Activated naive CD4-positive, alpha-beta T cell treated with anti-CD3 and anti-CD28 coated beads, Interleukin-2, amount 10 ng/mL, durations not matched to agents 7 days and 5 days (primary cell): ENCODE measurements around the gene DHX30.

Experiments
- CTCF ChIA-PET: fragments of 350-600 bp; sonication (Branson Sonifier 250); formaldehyde crosslinking; loops from one replicate; lab custom pipeline; 2021; ENCODE audit warnings: antibody characterized with exemption; lab: Charles Lee
- DNase-seq: peaks from one replicate; pipeline ENCODE4 v3.0.0-alpha.2; 2020
- H3K27ac Mint-ChIP-seq: one replicate; pipeline ENCODE4 v1.8.0; 2021; ENCODE audit warnings: mild to moderate bottlenecking, moderate library complexity, mixed read lengths
- H3K27me3 Mint-ChIP-seq: one replicate; pipeline ENCODE4 v1.8.0; 2021; ENCODE audit warnings: mild to moderate bottlenecking, mixed read lengths
- H3K36me3 Mint-ChIP-seq: one replicate; pipeline ENCODE4 v1.8.0; 2021; ENCODE audit warnings: mixed read lengths
- H3K4me1 Mint-ChIP-seq: one replicate; pipeline ENCODE4 v1.8.0; 2021; ENCODE audit warnings: mixed read lengths
- H3K4me3 Mint-ChIP-seq: one replicate; pipeline ENCODE4 v1.8.0; 2021; ENCODE audit warnings: mild to moderate bottlenecking, moderate library complexity, mixed read lengths
- H3K9me3 Mint-ChIP-seq: one replicate; pipeline ENCODE4 v1.8.0; 2021; ENCODE audit warnings: mixed read lengths

Gene DHX30

GRCh38 chr3:47836986-47837385 lies 34.0 kb downstream of the DHX30 start:
- peaks cover 44% of the 10 kb centered on the region for H3K36me3 Mint-ChIP-seq
- no peaks in the 10 kb centered on the region for H3K9me3 Mint-ChIP-seq
- H3K27ac Mint-ChIP-seq: no peak overlapping the region

GRCh38 chr3:47838503-47838902 lies 35.6 kb downstream of the DHX30 start:
- no peak for DNase-seq
- Mint-ChIP-seq H3K27ac (no peak overlapping the region), H3K4me3 (no peak overlapping the region), H3K4me1 (no peaks in the 10 kb centered on the region), H3K27me3 (no peaks in the 10 kb centered on the region), H3K9me3 (no peaks in the 10 kb centered on the region), H3K36me3 (peaks cover 46% of the 10 kb centered on the region)
- CTCF ChIA-PET: interaction anchor here (0.6 to 6.2 kb wide), 10 partner anchors 18 to 319 kb away, joined by 3 to 51 read pairs (median 4); no protein-coding TSS in a partner anchor

More at GRCh38 chr3:47836986-47837385, 34.0 kb downstream of the DHX30 start:
- Mint-ChIP-seq H3K27me3 (no peaks in the 10 kb centered on the region), H3K4me1 (no peaks in the 10 kb centered on the region), H3K4me3 (no peak overlapping the region)
- DNase-seq: no peak
- CTCF ChIA-PET: interaction anchor here (0.5 to 6.2 kb wide), 17 partner anchors 10 to 320 kb away, joined by 3 to 51 read pairs (median 4); no protein-coding TSS in a partner anchor

GRCh38 chr3:47841786-47842349 lies 38.9 kb downstream of the DHX30 start:
- CTCF ChIA-PET: no interaction called here
- no peak overlapping the region for H3K27ac Mint-ChIP-seq
- peaks cover 39% of the 10 kb centered on the region for H3K36me3 Mint-ChIP-seq

GRCh38 chr3:47846186-47846879 lies 43.4 kb downstream of the DHX30 start:
- Mint-ChIP-seq H3K36me3 (peaks cover 47% of the 10 kb centered on the region), H3K9me3 (no peaks in the 10 kb centered on the region), H3K27me3 (no peaks in the 10 kb centered on the region), H3K27ac (no peak overlapping the region), H3K4me1 (no peaks in the 10 kb centered on the region), H3K4me3 (no peak overlapping the region)
- no peak for DNase-seq
- CTCF ChIA-PET: no interaction called here

More at GRCh38 chr3:47841786-47842349, 38.9 kb downstream of the DHX30 start:
- Mint-ChIP-seq H3K4me3 (no peak overlapping the region), H3K27me3 (no peaks in the 10 kb centered on the region), H3K4me1 (no peaks in the 10 kb centered on the region), H3K9me3 (no peaks in the 10 kb centered on the region)
- no peak for DNase-seq

- Mint-ChIP-seq H3K9me3 (no peaks in the 10 kb centered on the region), H3K36me3 (peaks cover 43% of the 10 kb centered on the region), H3K4me3 (no peak overlapping the region), H3K27ac (no peak overlapping the region), H3K4me1 (no peaks in the 10 kb centered on the region), H3K27me3 (no peaks in the 10 kb centered on the region)
- no peak for DNase-seq
- CTCF ChIA-PET: no interaction called here
These were observed 43.9 kb downstream of the DHX30 start for GRCh38 chr3:47846880-47847248.

- CTCF ChIA-PET: no interaction called here
- Mint-ChIP-seq H3K27me3 (no peaks in the 10 kb centered on the region), H3K9me3 (no peaks in the 10 kb centered on the region), H3K4me1 (no peaks in the 10 kb centered on the region), H3K36me3 (peaks cover 40% of the 10 kb centered on the region), H3K4me3 (no peak overlapping the region), H3K27ac (no peak overlapping the region)
- DNase-seq: no peak
These were observed 44.3 kb downstream of the DHX30 start for GRCh38 chr3:47847260-47847659.

- Mint-ChIP-seq H3K9me3 (no peaks in the 10 kb centered on the region), H3K27ac (no peak overlapping the region), H3K4me1 (no peaks in the 10 kb centered on the region), H3K27me3 (no peaks in the 10 kb centered on the region), H3K36me3 (peaks cover 38% of the 10 kb centered on the region), H3K4me3 (no peak overlapping the region)
- CTCF ChIA-PET: no interaction called here
- DNase-seq: no peak
These were observed 45.0 kb downstream of the DHX30 start for GRCh38 chr3:47847801-47848518.

- Mint-ChIP-seq H3K9me3 (no peaks in the 10 kb centered on the region), H3K27me3 (no peaks in the 10 kb centered on the region), H3K36me3 (peaks cover 35% of the 10 kb centered on the region), H3K4me1 (no peaks in the 10 kb centered on the region), H3K27ac (no peak overlapping the region), H3K4me3 (no peak overlapping the region)
- CTCF ChIA-PET: no interaction called here
- DNase-seq: no peak
These were observed 45.7 kb downstream of the DHX30 start for GRCh38 chr3:47848599-47849117.

- CTCF ChIA-PET: no interaction called here
- DNase-seq: no peak
- Mint-ChIP-seq H3K9me3 (no peaks in the 10 kb centered on the region), H3K27me3 (no peaks in the 10 kb centered on the region), H3K36me3 (peaks cover 38% of the 10 kb centered on the region), H3K27ac (no peak overlapping the region), H3K4me1 (no peaks in the 10 kb centered on the region), H3K4me3 (no peak overlapping the region)
These were observed 46.3 kb downstream of the DHX30 start for GRCh38 chr3:47849186-47849698.

GRCh38 chr3:47849699-47850563 lies 47.0 kb downstream of the DHX30 start:
- no peaks in the 10 kb centered on the region for H3K4me1 Mint-ChIP-seq
- no peak for DNase-seq
- no peaks in the 10 kb centered on the region for H3K9me3 Mint-ChIP-seq
- H3K27me3 Mint-ChIP-seq: no peaks in the 10 kb centered on the region
- no peak overlapping the region for H3K27ac Mint-ChIP-seq
- peaks cover 35% of the 10 kb centered on the region for H3K36me3 Mint-ChIP-seq
- CTCF ChIA-PET: interaction anchor here (1.3 kb wide), 1 partner anchor 140 kb away, joined by 3 read pairs; no protein-coding TSS in a partner anchor
- no peak overlapping the region for H3K4me3 Mint-ChIP-seq

- Mint-ChIP-seq H3K36me3 (peaks cover 32% of the 10 kb centered on the region), H3K27ac (peak overlapping the region; percentile 64), H3K9me3 (no peaks in the 10 kb centered on the region), H3K27me3 (no peaks in the 10 kb centered on the region), H3K4me1 (no peaks in the 10 kb centered on the region), H3K4me3 (no peak overlapping the region)
- CTCF ChIA-PET: interaction anchor here (1.3 kb wide), 1 partner anchor 139 kb away, joined by 3 read pairs; no protein-coding TSS in a partner anchor
- DNase-seq: no peak
These were observed 47.8 kb downstream of the DHX30 start for GRCh38 chr3:47850564-47851410.

GRCh38 chr3:47851888-47852603 lies 49.1 kb downstream of the DHX30 start:
- CTCF ChIA-PET: no interaction called here
- Mint-ChIP-seq H3K27me3 (no peaks in the 10 kb centered on the region), H3K9me3 (no peaks in the 10 kb centered on the region), H3K4me1 (no peaks in the 10 kb centered on the region), H3K36me3 (peaks cover 26% of the 10 kb centered on the region), H3K4me3 (no peak overlapping the region), H3K27ac (peak overlapping the region; percentile 58)
- DNase-seq: no peak
